HepG2 (cell line): ENCODE measurements around the gene PML. TPM values are rescaled to one million over a fixed set of nuclear protein-coding genes. Genes with fewer than 3 reads are reported as not detected.

Experiments
- BCLAF1 ChIP-seq: fragments of 450-650 bp; IDR thresholded peaks from 2 replicates; pipeline ENCODE4 v1.6.1; 2017; ENCODE audit warnings: mild to moderate bottlenecking
- IRF2 ChIP-seq: IDR thresholded peaks from 2 replicates; pipeline ENCODE4 v1.6.1; 2018; ENCODE audit warnings: missing genetic modification reagents, missing compliant biosample characterization
- NFRKB ChIP-seq: fragments of 450-650 bp; IDR thresholded peaks from 2 replicates; pipeline ENCODE4 v1.6.1; 2017
- PHB2 ChIP-seq: fragments of 450-650 bp; IDR thresholded peaks from 2 replicates; pipeline ENCODE4 v1.6.1; 2018; ENCODE audit not compliant: partially characterized antibody
- POGK ChIP-seq: sonication (generic); formaldehyde crosslinking; conservative IDR thresholded peaks from 2 replicates; pipeline ENCODE4 v1.8.0; 2022; ENCODE audit warnings: mild to moderate bottlenecking, moderate library complexity, missing genetic modification reagents
- SNRNP70 ChIP-seq: fragments of 200-400 bp; formaldehyde crosslinking; IDR thresholded peaks from 2 replicates; pipeline ENCODE4 v1.6.1; 2017; ENCODE audit warnings: mild to moderate bottlenecking, low read depth, low read length, moderate library complexity
- TBX3 ChIP-seq: fragments of 450-650 bp; IDR thresholded peaks from 2 replicates; pipeline ENCODE4 v1.6.1; 2017; ENCODE audit warnings: antibody characterized with exemption, mild to moderate bottlenecking, inconsistent platforms, borderline replicate concordance
- ZNF292 ChIP-seq: sonication (generic); formaldehyde crosslinking; IDR thresholded peaks from 2 replicates; pipeline ENCODE4 v1.8.1; 2022; ENCODE audit warnings: mild to moderate bottlenecking, low read depth, missing genetic modification reagents, borderline replicate concordance
- ZNF362 ChIP-seq: sonication (generic); formaldehyde crosslinking; IDR thresholded peaks from 2 replicates; pipeline ENCODE4 v1.4.0; 2020; ENCODE audit warnings: missing genetic modification reagents, mild to moderate bottlenecking, borderline replicate concordance
- ZNF7 ChIP-seq: IDR thresholded peaks from 2 replicates; pipeline ENCODE4 v1.6.1; 2016; ENCODE audit warnings: missing biosample characterization, missing genetic modification reagents
- ZNF781 ChIP-seq: sonication (generic); formaldehyde crosslinking; IDR thresholded peaks from 2 replicates; pipeline ENCODE4 v1.5.1; 2020; ENCODE audit warnings: borderline replicate concordance, mild to moderate bottlenecking, missing genetic modification reagents; ENCODE audit errors: not compliant biosample characterization
- polyA plus RNA-seq, 8 experiments: library from polyadenylated mRNA; depleted of rRNA in 3 of 8; stranded (reverse) in 7 of 8; unstranded in 1 of 8; fragments of >200 nt; fragmentation: Illumina TruSeq in 4 of 8; extraction: Trizol in 4 of 8; gene quantifications; 2 replicates each; pipeline versions ENCODE4 v1.2.1 to v1.2.3, GENCODE V29; 2011 to 2016; ENCODE audit warnings: low read depth in 4 of 8, missing spikeins in 1 of 8, mixed read lengths in 1 of 8; ENCODE audit not compliant: insufficient read depth in 1 of 8
- total RNA-seq, 5 experiments: library from RNA; depleted of rRNA; stranded (reverse); fragments of >200 nt; fragmentation: Illumina TruSeq; extraction: Trizol; gene quantifications; 2 replicates each; pipeline ENCODE4 v1.2.3, GENCODE V29; 2016; ENCODE audit warnings: low read depth in 1 of 5
- TF ChIP-seq, protein P1 (sequence below): sonication (generic); formaldehyde crosslinking; IDR thresholded peaks from 2 replicates; pipeline ENCODE4 v1.4.0; 2020; ENCODE audit warnings: missing genetic modification reagents, borderline replicate concordance
- TF ChIP-seq, protein P2 (sequence below): sonication (generic); formaldehyde crosslinking; IDR thresholded peaks from 2 replicates; pipeline ENCODE4 v1.4.0; 2020; ENCODE audit warnings: low read depth, mild to moderate bottlenecking, missing genetic modification reagents
- TF ChIP-seq, protein P3 (sequence below): sonication (generic); formaldehyde crosslinking; IDR thresholded peaks from 2 replicates; pipeline ENCODE4 v1.4.0; 2020; ENCODE audit warnings: missing genetic modification reagents, mild to moderate bottlenecking, borderline replicate concordance

Gene PML
- total and polyA plus RNA-seq, 2 of the 13 experiments (the other 11 are each of a cell fraction or from before 2014, with no cell fraction given) = 2.9 to 3.9 TPM

GRCh38 chr15:73972984-73973682 is 21.4 kb upstream of the PML start (continued):
- TF ChIP-seq TBX3 = no peak
- TF ChIP-seq SNRNP70 = no peak
- TF ChIP-seq, protein P1, sequence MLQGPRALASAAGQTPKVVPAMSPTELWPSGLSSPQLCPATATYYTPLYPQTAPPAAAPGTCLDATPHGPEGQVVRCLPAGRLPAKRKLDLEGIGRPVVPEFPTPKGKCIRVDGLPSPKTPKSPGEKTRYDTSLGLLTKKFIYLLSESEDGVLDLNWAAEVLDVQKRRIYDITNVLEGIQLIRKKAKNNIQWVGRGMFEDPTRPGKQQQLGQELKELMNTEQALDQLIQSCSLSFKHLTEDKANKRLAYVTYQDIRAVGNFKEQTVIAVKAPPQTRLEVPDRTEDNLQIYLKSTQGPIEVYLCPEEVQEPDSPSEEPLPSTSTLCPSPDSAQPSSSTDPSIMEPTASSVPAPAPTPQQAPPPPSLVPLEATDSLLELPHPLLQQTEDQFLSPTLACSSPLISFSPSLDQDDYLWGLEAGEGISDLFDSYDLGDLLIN (CRISPR knock-in tag) = no peak
- no peak for TF ChIP-seq POGK (CRISPR knock-in tag)
- no peak for TF ChIP-seq BCLAF1
- peak; percentile 95 for TF ChIP-seq ZNF362 (CRISPR knock-in tag)
- TF ChIP-seq, protein P2, sequence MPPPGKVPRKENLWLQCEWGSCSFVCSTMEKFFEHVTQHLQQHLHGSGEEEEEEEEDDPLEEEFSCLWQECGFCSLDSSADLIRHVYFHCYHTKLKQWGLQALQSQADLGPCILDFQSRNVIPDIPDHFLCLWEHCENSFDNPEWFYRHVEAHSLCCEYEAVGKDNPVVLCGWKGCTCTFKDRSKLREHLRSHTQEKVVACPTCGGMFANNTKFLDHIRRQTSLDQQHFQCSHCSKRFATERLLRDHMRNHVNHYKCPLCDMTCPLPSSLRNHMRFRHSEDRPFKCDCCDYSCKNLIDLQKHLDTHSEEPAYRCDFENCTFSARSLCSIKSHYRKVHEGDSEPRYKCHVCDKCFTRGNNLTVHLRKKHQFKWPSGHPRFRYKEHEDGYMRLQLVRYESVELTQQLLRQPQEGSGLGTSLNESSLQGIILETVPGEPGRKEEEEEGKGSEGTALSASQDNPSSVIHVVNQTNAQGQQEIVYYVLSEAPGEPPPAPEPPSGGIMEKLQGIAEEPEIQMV = 0 out of 2 replicates have a peak, but pooled peaks have one; percentile 13
- TF ChIP-seq ZNF781 = peak; percentile 31
- TF ChIP-seq ZNF292 (CRISPR knock-in tag) = no peak
- no peak for TF ChIP-seq IRF2 (CRISPR knock-in tag)
- TF ChIP-seq PHB2 = no peak
- no peak for TF ChIP-seq ZNF7 (CRISPR knock-in tag)
- TF ChIP-seq, protein P3, sequence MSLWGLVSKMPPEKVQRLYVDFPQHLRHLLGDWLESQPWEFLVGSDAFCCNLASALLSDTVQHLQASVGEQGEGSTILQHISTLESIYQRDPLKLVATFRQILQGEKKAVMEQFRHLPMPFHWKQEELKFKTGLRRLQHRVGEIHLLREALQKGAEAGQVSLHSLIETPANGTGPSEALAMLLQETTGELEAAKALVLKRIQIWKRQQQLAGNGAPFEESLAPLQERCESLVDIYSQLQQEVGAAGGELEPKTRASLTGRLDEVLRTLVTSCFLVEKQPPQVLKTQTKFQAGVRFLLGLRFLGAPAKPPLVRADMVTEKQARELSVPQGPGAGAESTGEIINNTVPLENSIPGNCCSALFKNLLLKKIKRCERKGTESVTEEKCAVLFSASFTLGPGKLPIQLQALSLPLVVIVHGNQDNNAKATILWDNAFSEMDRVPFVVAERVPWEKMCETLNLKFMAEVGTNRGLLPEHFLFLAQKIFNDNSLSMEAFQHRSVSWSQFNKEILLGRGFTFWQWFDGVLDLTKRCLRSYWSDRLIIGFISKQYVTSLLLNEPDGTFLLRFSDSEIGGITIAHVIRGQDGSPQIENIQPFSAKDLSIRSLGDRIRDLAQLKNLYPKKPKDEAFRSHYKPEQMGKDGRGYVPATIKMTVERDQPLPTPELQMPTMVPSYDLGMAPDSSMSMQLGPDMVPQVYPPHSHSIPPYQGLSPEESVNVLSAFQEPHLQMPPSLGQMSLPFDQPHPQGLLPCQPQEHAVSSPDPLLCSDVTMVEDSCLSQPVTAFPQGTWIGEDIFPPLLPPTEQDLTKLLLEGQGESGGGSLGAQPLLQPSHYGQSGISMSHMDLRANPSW (CRISPR knock-in tag) = no peak
- no peak for TF ChIP-seq NFRKB
